OCI-LY7 (cell line): ENCODE data around the gene ABCA8. TPM values are rescaled to one million over a fixed set of nuclear protein-coding genes. Genes with fewer than 3 reads are reported as not detected.

Experiments used
- BruUV-seq: library from RNA; stranded (reverse); fragments of 400-500 nt; replicated peaks from 2 replicates; lab custom pipeline; 2021; lab: Mats Ljungman, UMichigan
- CTCF ChIA-PET: fragments of 300-600 bp; sonication (Branson Sonifier 250); formaldehyde crosslinking; loops from one replicate; lab custom pipeline; 2022; ENCODE audit warnings: antibody characterized with exemption; ENCODE audit not compliant: unreplicated experiment; lab: Charles Lee
- POLR2A ChIA-PET: fragments of 300-600 bp; sonication (Branson Sonifier 250); formaldehyde crosslinking; loops from one replicate; lab custom pipeline; 2022; ENCODE audit warnings: antibody characterized with exemption; lab: Charles Lee
- DNase-seq: peaks from one replicate; pipeline ENCODE4 v3.0.0-alpha.2; 2015; ENCODE audit warnings: low spot score
- H2AFZ ChIP-seq: fragments of 200-600 bp; sonication (generic), shearing (Covaris generic); 2 replicates; pipeline ENCODE4 v1.6.1; 2014; ENCODE audit warnings: mild to moderate bottlenecking, antibody characterized with exemption, low read length, moderate library complexity
- H3K27ac ChIP-seq: fragments of 200-600 bp; sonication (generic); 2 replicates; pipeline ENCODE4 v1.5.1; 2014; ENCODE audit warnings: mixed run types, low read depth, mild to moderate bottlenecking, moderate library complexity, low read length, inconsistent platforms; ENCODE audit not compliant: poor library complexity, severe bottlenecking
- H3K36me3 ChIP-seq: fragments of 200-600 bp; sonication (generic); 2 replicates; pipeline ENCODE4 v1.6.1; 2014; ENCODE audit warnings: mild to moderate bottlenecking, antibody characterized with exemption, low read length, moderate library complexity, mixed read lengths; ENCODE audit not compliant: insufficient read depth
- H3K4me1 ChIP-seq: fragments of 200-600 bp; sonication (generic); 2 replicates; pipeline ENCODE4 v1.5.1; 2014; ENCODE audit warnings: mild to moderate bottlenecking, low read length; ENCODE audit not compliant: insufficient read depth, poor library complexity, severe bottlenecking
- H3K4me2 ChIP-seq: fragments of 200-600 bp; sonication (generic); 2 replicates; pipeline ENCODE4 v1.6.1; 2014; ENCODE audit warnings: mild to moderate bottlenecking, low read length
- H3K4me3 ChIP-seq: fragments of 200-600 bp; sonication (generic); 2 replicates; pipeline ENCODE4 v1.5.1; 2014; ENCODE audit warnings: mild to moderate bottlenecking, low read depth, low read length; ENCODE audit not compliant: poor library complexity, severe bottlenecking
- H3K79me2 ChIP-seq: fragments of 200-600 bp; sonication (generic); 2 replicates; pipeline ENCODE4 v1.6.1; 2016; ENCODE audit warnings: low read depth, mild to moderate bottlenecking, low read length, moderate library complexity, mixed read lengths; ENCODE audit not compliant: insufficient read depth
- H3K9me2 ChIP-seq: fragments of 200-600 bp; sonication (generic); 2 replicates; pipeline ENCODE4 v1.6.1; 2016; ENCODE audit warnings: mild to moderate bottlenecking, low read length, mixed read lengths; ENCODE audit not compliant: insufficient read depth
- H3K9me3 ChIP-seq: fragments of 200-600 bp; sonication (generic); 2 replicates; pipeline ENCODE4 v1.6.1; 2014; ENCODE audit warnings: mild to moderate bottlenecking, mixed run types, low read length, mixed read lengths
- H4K20me1 ChIP-seq: fragments of 200-600 bp; sonication (generic); 2 replicates; pipeline ENCODE4 v1.6.1; 2014; ENCODE audit warnings: mild to moderate bottlenecking, antibody characterized with exemption, low read length, moderate library complexity, mixed read lengths; ENCODE audit not compliant: insufficient read depth
- EZH2phosphoT487 ChIP-seq: fragments of 200-600 bp; sonication (generic); IDR thresholded peaks from 2 replicates; pipeline ENCODE4 v1.6.1; 2018; ENCODE audit warnings: low read depth, borderline replicate concordance, mild to moderate bottlenecking, mixed run types, antibody characterized with exemption, low read length, moderate library complexity, mixed read lengths
- intact Hi-C: fragments of 100-400 bp; cut with micrococcal nuclease; formaldehyde crosslinking; loops from one replicate; pipeline ENCODE4 v1.10.0; 2022; ENCODE audit not compliant: unreplicated experiment
- total RNA-seq, 2 experiments: library from RNA; depleted of rRNA in 1 of 2; stranded (reverse); fragments of >200 nt in 1 of 2; shearing (Covaris generic) in 1 of 2; gene quantifications; 2 replicates each; pipeline ENCODE4 v1.2.3, GENCODE V29; 2014 to 2022
- TF ChIP-seq, protein P1 (sequence below): fragments of 200-600 bp; sonication (generic); conservative IDR thresholded peaks from 2 replicates; pipeline ENCODE4 v1.5.1; 2014; ENCODE audit warnings: mild to moderate bottlenecking, antibody characterized with exemption, low read length, moderate library complexity, mixed read lengths

The ABCA8 gene
- total RNA-seq, 2 experiments from 2014 or later: not detected

DNA sequence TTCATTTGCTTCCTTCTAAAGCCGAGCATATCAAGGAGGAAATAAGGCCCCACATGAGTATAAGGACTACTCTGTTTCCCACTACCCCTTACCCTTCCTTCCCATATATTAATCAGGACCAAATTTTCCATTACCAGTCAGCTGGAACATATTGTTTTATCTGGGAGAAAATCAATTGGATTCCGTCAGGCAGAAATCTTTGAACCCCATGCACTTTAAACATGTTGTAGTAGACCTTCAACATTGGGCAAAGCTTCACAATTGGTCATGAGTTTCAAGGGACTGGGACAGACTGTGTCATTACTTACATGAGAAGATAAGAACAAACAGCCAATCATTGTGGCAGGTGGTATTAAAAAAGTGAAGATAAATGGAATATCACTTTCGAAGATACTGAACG lies 70.3 kb downstream of the ABCA8 start:
- intact Hi-C loops: no loop called here
- POLR2A ChIA-PET: no interaction called here

DNA sequence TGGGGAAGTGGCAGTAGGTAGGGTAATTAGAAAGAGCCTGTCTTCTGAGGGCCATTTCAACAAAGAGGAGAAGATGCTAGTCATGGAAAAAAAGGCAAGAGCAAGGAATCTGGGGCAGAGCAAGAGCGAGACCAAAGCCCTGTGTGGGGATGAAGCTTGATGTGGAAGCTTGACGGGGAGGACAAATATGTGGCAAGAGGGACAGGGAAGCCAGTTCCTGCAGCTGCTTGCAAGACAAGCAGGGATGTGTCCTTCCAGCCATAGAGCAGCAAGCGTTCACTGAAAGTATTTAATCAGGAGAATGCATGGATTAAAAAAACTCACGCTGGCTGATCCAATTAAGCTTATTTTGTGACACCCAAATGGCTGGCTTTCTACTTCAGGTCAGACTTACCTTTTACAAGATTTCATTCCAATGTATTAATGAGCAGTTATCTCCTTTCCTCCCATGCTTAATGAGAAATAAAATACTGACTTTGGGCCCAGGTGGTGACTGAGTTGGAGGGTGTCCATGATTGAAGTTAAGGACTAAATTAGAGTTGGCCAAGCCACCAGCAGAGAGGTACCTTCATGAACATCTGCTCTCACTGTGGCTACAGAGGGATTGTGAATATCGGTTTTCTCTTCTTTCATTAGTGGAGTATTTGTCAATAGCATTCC lies 76.8 kb downstream of the ABCA8 start:
- no peak for DNase-seq
- H3K4me3 ChIP-seq: no peak overlapping the region
- no peak overlapping the region for H2AFZ ChIP-seq
- no peak overlapping the region for H3K27ac ChIP-seq
- no peaks in the 10 kb centered on the region for H3K9me3 ChIP-seq
- TF ChIP-seq EZH2phosphoT487: no peak
- TF ChIP-seq, protein P1, sequence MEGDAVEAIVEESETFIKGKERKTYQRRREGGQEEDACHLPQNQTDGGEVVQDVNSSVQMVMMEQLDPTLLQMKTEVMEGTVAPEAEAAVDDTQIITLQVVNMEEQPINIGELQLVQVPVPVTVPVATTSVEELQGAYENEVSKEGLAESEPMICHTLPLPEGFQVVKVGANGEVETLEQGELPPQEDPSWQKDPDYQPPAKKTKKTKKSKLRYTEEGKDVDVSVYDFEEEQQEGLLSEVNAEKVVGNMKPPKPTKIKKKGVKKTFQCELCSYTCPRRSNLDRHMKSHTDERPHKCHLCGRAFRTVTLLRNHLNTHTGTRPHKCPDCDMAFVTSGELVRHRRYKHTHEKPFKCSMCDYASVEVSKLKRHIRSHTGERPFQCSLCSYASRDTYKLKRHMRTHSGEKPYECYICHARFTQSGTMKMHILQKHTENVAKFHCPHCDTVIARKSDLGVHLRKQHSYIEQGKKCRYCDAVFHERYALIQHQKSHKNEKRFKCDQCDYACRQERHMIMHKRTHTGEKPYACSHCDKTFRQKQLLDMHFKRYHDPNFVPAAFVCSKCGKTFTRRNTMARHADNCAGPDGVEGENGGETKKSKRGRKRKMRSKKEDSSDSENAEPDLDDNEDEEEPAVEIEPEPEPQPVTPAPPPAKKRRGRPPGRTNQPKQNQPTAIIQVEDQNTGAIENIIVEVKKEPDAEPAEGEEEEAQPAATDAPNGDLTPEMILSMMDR: no peak
- no peaks in the 10 kb centered on the region for H4K20me1 ChIP-seq
- intact Hi-C loops: no loop called here
- H3K79me2 ChIP-seq: no peaks in the 10 kb centered on the region
- POLR2A ChIA-PET: interaction anchor here (0.7 to 1.6 kb wide), 3 partner anchors 20 to 59 kb away, joined by 3 read pairs; no protein-coding TSS in a partner anchor
- H3K9me2 ChIP-seq: no peaks in the 10 kb centered on the region
- no TSS peak for BruUV-seq
- no peaks in the 10 kb centered on the region for H3K36me3 ChIP-seq
- no peaks in the 10 kb centered on the region for H3K4me1 ChIP-seq
- CTCF ChIA-PET: no interaction called here
- no peak overlapping the region for H3K4me2 ChIP-seq

More for the DNA sequence above, 70.3 kb downstream of the ABCA8 start:
- H3K27ac ChIP-seq: no peak overlapping the region
- H3K4me1 ChIP-seq: no peaks in the 10 kb centered on the region
- no peaks in the 10 kb centered on the region for H3K36me3 ChIP-seq
- H3K79me2 ChIP-seq: no peaks in the 10 kb centered on the region
- H3K4me2 ChIP-seq: no peak overlapping the region
- no peak for DNase-seq
- no TSS peak for BruUV-seq
- CTCF ChIA-PET: no interaction called here
- no peaks in the 10 kb centered on the region for H3K9me3 ChIP-seq
- no peaks in the 10 kb centered on the region for H4K20me1 ChIP-seq
- TF ChIP-seq, protein P1: no peak
- TF ChIP-seq EZH2phosphoT487: no peak
- H2AFZ ChIP-seq: no peak overlapping the region
- H3K9me2 ChIP-seq: no peaks in the 10 kb centered on the region
- H3K4me3 ChIP-seq: no peak overlapping the region

DNA sequence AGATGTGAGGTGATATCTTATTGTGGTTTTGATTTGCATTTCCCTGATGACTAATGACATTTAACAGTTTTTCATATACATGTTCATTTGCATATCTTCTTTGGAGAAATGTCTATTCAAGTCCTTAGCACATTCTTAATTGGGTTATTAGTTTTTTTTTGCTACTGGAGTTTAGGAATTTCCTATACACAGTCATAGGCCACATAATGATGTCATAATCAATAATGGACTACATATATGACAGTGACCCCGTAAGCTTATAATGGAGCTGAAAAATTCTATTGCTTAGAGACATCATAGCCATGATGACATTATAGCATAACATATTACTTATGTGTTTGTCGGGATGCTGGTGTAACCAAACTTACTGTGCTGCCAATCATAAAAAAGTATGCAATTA lies 83.7 kb downstream of the ABCA8 start:
- Histone ChIP-seq H3K79me2 (no peaks in the 10 kb centered on the region), H3K9me2 (no peaks in the 10 kb centered on the region), H3K36me3 (no peaks in the 10 kb centered on the region), H3K4me1 (no peaks in the 10 kb centered on the region), H2AFZ (no peak overlapping the region), H3K27ac (no peak overlapping the region), H3K4me3 (no peak overlapping the region), H3K9me3 (no peaks in the 10 kb centered on the region), H3K4me2 (no peak overlapping the region), H4K20me1 (no peaks in the 10 kb centered on the region)
- ChIA-PET CTCF (no interaction called here), POLR2A (no interaction called here)
- intact Hi-C loops: no loop called here
- no peak for DNase-seq
- no TSS peak for BruUV-seq
- no peak for TF ChIP-seq EZH2phosphoT487
- TF ChIP-seq, protein P1: no peak
